Activated CD4-positive, alpha-beta T cell treated with anti-CD3 and anti-CD28 coated beads, Interleukin-2, amount 50 U/mL, for 1 hour (primary cell): ENCODE results near the gene PAPOLG.
"Not testable (repeated sequence)": the region's sequence is repeated elsewhere in the genome, so short reads cannot be mapped to it uniquely, and the experiment has no call there.

ENCODE experiments used
- DNase-seq: peaks from one replicate; pipeline ENCODE4 v3.0.0-alpha.2; 2020

PAPOLG gene

GRCh38 chr2:60825666-60826065 lies 69.6 kb downstream of the PAPOLG start:
- DNase-seq = no peak

GRCh38 chr2:60826111-60826510 lies 70.0 kb downstream of the PAPOLG start:
- no peak for DNase-seq

GRCh38 chr2:60826860-60827259 lies 70.8 kb downstream of the PAPOLG start:
- not testable (repeated sequence) for DNase-seq

- no peak for DNase-seq
Observed at GRCh38 chr2:60827369-60827768, 71.3 kb downstream of the PAPOLG start.

- no peak for DNase-seq
Observed at GRCh38 chr2:60830991-60831390, 74.9 kb downstream of the PAPOLG start.

GRCh38 chr2:60831921-60832320 lies 75.9 kb downstream of the PAPOLG start:
- DNase-seq = no peak

- no peak for DNase-seq
Observed at GRCh38 chr2:60832621-60833020, 76.6 kb downstream of the PAPOLG start.

GRCh38 chr2:60834270-60834717 lies 78.2 kb downstream of the PAPOLG start:
- no peak for DNase-seq

- DNase-seq = no peak
Observed at GRCh38 chr2:60836491-60836890, 80.4 kb downstream of the PAPOLG start.

GRCh38 chr2:60837123-60837522 lies 81.1 kb downstream of the PAPOLG start:
- no peak for DNase-seq

- no peak for DNase-seq
Observed at GRCh38 chr2:60838481-60838880, 82.4 kb downstream of the PAPOLG start.

GRCh38 chr2:60839126-60839813 lies 83.2 kb downstream of the PAPOLG start:
- no peak for DNase-seq

- no peak for DNase-seq
Observed at GRCh38 chr2:60840880-60841279, 84.8 kb downstream of the PAPOLG start.

GRCh38 chr2:60843006-60843405 lies 86.9 kb downstream of the PAPOLG start:
- DNase-seq = no peak

- DNase-seq = no peak
Observed at GRCh38 chr2:60844105-60844504, 88.0 kb downstream of the PAPOLG start.

GRCh38 chr2:60847854-60848253 lies 91.8 kb downstream of the PAPOLG start:
- DNase-seq = no peak
